Measurements from ENCODE around the gene SCN1A.

SCN1A gene

GRCh38 chr2:166070231-166070630 lies 57.6 kb downstream of the SCN1A start:
- Histone ChIP-seq H3K4me3 (replicated peaks; ENCODE audit: insufficient read depth, low read length) (no peak overlapping the region), H3K27me3 (ENCODE audit: insufficient read depth, poor library complexity, severe bottlenecking) (peaks cover 8% of the 10 kb centered on the region), H3K27ac (replicated peaks) (no peak overlapping the region)
- no peak for DNase-seq (ENCODE audit: low read depth in 1 of 2, low spot score in 1 of 2)
- TF ChIP-seq CTCF (IDR thresholded peaks at IDR 0.05; ENCODE audit: insufficient read depth, low read length) (no peak), POLR2AphosphoS5 (IDR thresholded peaks at IDR 0.05; ENCODE audit: low read depth) (no peak), REST (IDR thresholded peaks at IDR 0.05; ENCODE audit: insufficient replicate concordance, low read depth) (no peak), SPI1 (IDR thresholded peaks at IDR 0.05; ENCODE audit: borderline replicate concordance, low read depth) (no peak), GABPA (IDR thresholded peaks at IDR 0.05; ENCODE audit: low read depth) (no peak)

- DNase-seq (ENCODE audit: low read depth in 1 of 2, low spot score in 1 of 2), result no peak
- H3K4me3 ChIP-seq (replicated peaks; ENCODE audit: insufficient read depth, low read length), result no peak overlapping the region
- no peak overlapping the region for H3K27ac ChIP-seq (replicated peaks)
- TF ChIP-seq REST (IDR thresholded peaks at IDR 0.05; ENCODE audit: insufficient replicate concordance, low read depth) (no peak), CTCF (IDR thresholded peaks at IDR 0.05; ENCODE audit: insufficient read depth, low read length) (no peak), POLR2AphosphoS5 (IDR thresholded peaks at IDR 0.05; ENCODE audit: low read depth) (no peak), GABPA (IDR thresholded peaks at IDR 0.05; ENCODE audit: low read depth) (no peak)
- H3K27me3 ChIP-seq (ENCODE audit: insufficient read depth, poor library complexity, severe bottlenecking), result peaks cover 8% of the 10 kb centered on the region
These were observed 58.8 kb downstream of the SCN1A start for GRCh38 chr2:166068981-166069380.

- Histone ChIP-seq H3K27me3 (ENCODE audit: insufficient read depth, poor library complexity, severe bottlenecking) (peaks cover 8% of the 10 kb centered on the region), H3K4me3 (replicated peaks; ENCODE audit: insufficient read depth, low read length) (no peak overlapping the region), H3K27ac (replicated peaks) (no peak overlapping the region)
- TF ChIP-seq POLR2AphosphoS5 (IDR thresholded peaks at IDR 0.05; ENCODE audit: low read depth) (no peak), CTCF (IDR thresholded peaks at IDR 0.05; ENCODE audit: insufficient read depth, low read length) (no peak), SPI1 (IDR thresholded peaks at IDR 0.05; ENCODE audit: borderline replicate concordance, low read depth) (peak; percentile 48; the same call in 1 of the 2 replicates)
- no peak for DNase-seq (ENCODE audit: low read depth in 1 of 2, low spot score in 1 of 2)
These were observed 60.6 kb downstream of the SCN1A start for GRCh38 chr2:166067229-166067628.

- no peak for DNase-seq (ENCODE audit: low read depth in 1 of 2, low spot score in 1 of 2)
- no peak overlapping the region for H3K27ac ChIP-seq (replicated peaks)
- no peak overlapping the region for H3K4me3 ChIP-seq (replicated peaks; ENCODE audit: insufficient read depth, low read length)
- TF ChIP-seq SPI1 (IDR thresholded peaks at IDR 0.05; ENCODE audit: borderline replicate concordance, low read depth) (no peak), CTCF (IDR thresholded peaks at IDR 0.05; ENCODE audit: insufficient read depth, low read length) (no peak), POLR2AphosphoS5 (IDR thresholded peaks at IDR 0.05; ENCODE audit: low read depth) (no peak), GABPA (IDR thresholded peaks at IDR 0.05; ENCODE audit: low read depth) (no peak)
- peaks cover 4% of the 10 kb centered on the region for H3K27me3 ChIP-seq (ENCODE audit: insufficient read depth, poor library complexity, severe bottlenecking)
These were observed 67.6 kb downstream of the SCN1A start for GRCh38 chr2:166060191-166060590.

Measured in HL-60 (cell line).